OCI-LY7 (cell line): ENCODE results near the gene MAFF. TPM values are rescaled to one million over a fixed set of nuclear protein-coding genes. Genes with fewer than 3 reads are reported as not detected.

Source experiments
- Bru-seq: library from RNA; stranded (reverse); fragments of 400-500 nt; gene quantifications from one replicate; lab custom pipeline; 2021; lab: Mats Ljungman, UMichigan
- BruChase-seq, 2 experiments: library from RNA; stranded (reverse); fragments of 400-500 nt; gene quantifications; one replicate each; lab custom pipeline; 2021; lab: Mats Ljungman, UMichigan
- BruUV-seq: library from RNA; stranded (reverse); fragments of 400-500 nt; replicated peaks from 2 replicates; lab custom pipeline; 2021; lab: Mats Ljungman, UMichigan
- CTCF ChIA-PET: fragments of 300-600 bp; sonication (Branson Sonifier 250); formaldehyde crosslinking; loops from one replicate; lab custom pipeline; 2022; ENCODE audit warnings: antibody characterized with exemption; ENCODE audit not compliant: unreplicated experiment; lab: Charles Lee
- POLR2A ChIA-PET: fragments of 300-600 bp; sonication (Branson Sonifier 250); formaldehyde crosslinking; loops from one replicate; lab custom pipeline; 2022; ENCODE audit warnings: antibody characterized with exemption; lab: Charles Lee
- DNase-seq: peaks from one replicate; pipeline ENCODE4 v3.0.0-alpha.2; 2015; ENCODE audit warnings: low spot score
- H2AFZ ChIP-seq: fragments of 200-600 bp; sonication (generic), shearing (Covaris generic); 2 replicates; pipeline ENCODE4 v1.6.1; 2014; ENCODE audit warnings: mild to moderate bottlenecking, antibody characterized with exemption, low read length, moderate library complexity
- H3K27ac ChIP-seq: fragments of 200-600 bp; sonication (generic); 2 replicates; pipeline ENCODE4 v1.5.1; 2014; ENCODE audit warnings: mixed run types, low read depth, mild to moderate bottlenecking, moderate library complexity, low read length, inconsistent platforms; ENCODE audit not compliant: poor library complexity, severe bottlenecking
- H3K36me3 ChIP-seq: fragments of 200-600 bp; sonication (generic); 2 replicates; pipeline ENCODE4 v1.6.1; 2014; ENCODE audit warnings: mild to moderate bottlenecking, antibody characterized with exemption, low read length, moderate library complexity, mixed read lengths; ENCODE audit not compliant: insufficient read depth
- H3K4me1 ChIP-seq: fragments of 200-600 bp; sonication (generic); 2 replicates; pipeline ENCODE4 v1.5.1; 2014; ENCODE audit warnings: mild to moderate bottlenecking, low read length; ENCODE audit not compliant: insufficient read depth, poor library complexity, severe bottlenecking
- H3K4me2 ChIP-seq: fragments of 200-600 bp; sonication (generic); 2 replicates; pipeline ENCODE4 v1.6.1; 2014; ENCODE audit warnings: mild to moderate bottlenecking, low read length
- H3K4me3 ChIP-seq: fragments of 200-600 bp; sonication (generic); 2 replicates; pipeline ENCODE4 v1.5.1; 2014; ENCODE audit warnings: mild to moderate bottlenecking, low read depth, low read length; ENCODE audit not compliant: poor library complexity, severe bottlenecking
- H3K79me2 ChIP-seq: fragments of 200-600 bp; sonication (generic); 2 replicates; pipeline ENCODE4 v1.6.1; 2016; ENCODE audit warnings: low read depth, mild to moderate bottlenecking, low read length, moderate library complexity, mixed read lengths; ENCODE audit not compliant: insufficient read depth
- H3K9me2 ChIP-seq: fragments of 200-600 bp; sonication (generic); 2 replicates; pipeline ENCODE4 v1.6.1; 2016; ENCODE audit warnings: mild to moderate bottlenecking, low read length, mixed read lengths; ENCODE audit not compliant: insufficient read depth
- H3K9me3 ChIP-seq: fragments of 200-600 bp; sonication (generic); 2 replicates; pipeline ENCODE4 v1.6.1; 2014; ENCODE audit warnings: mild to moderate bottlenecking, mixed run types, low read length, mixed read lengths
- H4K20me1 ChIP-seq: fragments of 200-600 bp; sonication (generic); 2 replicates; pipeline ENCODE4 v1.6.1; 2014; ENCODE audit warnings: mild to moderate bottlenecking, antibody characterized with exemption, low read length, moderate library complexity, mixed read lengths; ENCODE audit not compliant: insufficient read depth
- CTCF ChIP-seq: fragments of 200-600 bp; sonication (generic); conservative IDR thresholded peaks from 2 replicates; pipeline ENCODE4 v1.5.1; 2014; ENCODE audit warnings: mild to moderate bottlenecking, antibody characterized with exemption, low read length, moderate library complexity, mixed read lengths
- EZH2phosphoT487 ChIP-seq: fragments of 200-600 bp; sonication (generic); IDR thresholded peaks from 2 replicates; pipeline ENCODE4 v1.6.1; 2018; ENCODE audit warnings: low read depth, borderline replicate concordance, mild to moderate bottlenecking, mixed run types, antibody characterized with exemption, low read length, moderate library complexity, mixed read lengths
- intact Hi-C: fragments of 100-400 bp; cut with micrococcal nuclease; formaldehyde crosslinking; loops from one replicate; pipeline ENCODE4 v1.10.0; 2022; ENCODE audit not compliant: unreplicated experiment
- long read RNA-seq: library from polyadenylated mRNA; stranded (forward); transcript quantifications from one replicate; pipeline ENCODE4 v2.0.0, GENCODE V29; 2022
- total RNA-seq, 2 experiments: library from RNA; depleted of rRNA in 1 of 2; stranded (reverse); fragments of >200 nt in 1 of 2; shearing (Covaris generic) in 1 of 2; gene quantifications; 2 replicates each; pipeline ENCODE4 v1.2.3, GENCODE V29; 2014 to 2022

Gene MAFF
- total RNA-seq (2014; rRNA removed; shearing (Covaris generic)) (3.8 and 5.7 TPM in 2 replicates), total RNA-seq (2022) (3.4 and 5.3 TPM in 2 replicates), Bru-seq, nascent RNA (percentile 37 among the genes with signal in this experiment), BruChase-seq, experiment 1, labeled RNA remaining after a 6-hour chase (percentile 36 among the genes with signal in this experiment), BruChase-seq, experiment 2, labeled RNA remaining after a 2-hour chase (percentile 36 among the genes with signal in this experiment)
- long read RNA-seq, transcript MAFF-201 (3 exons, 2,490 nt), result major isoform, 6 of 12 reads
- long read RNA-seq, partial matches to known transcripts, result 0 of 12 reads
- long read RNA-seq, other reads (novel, unspliced or antisense), result 3 of 12 reads

- H2AFZ ChIP-seq, result peak within 1 kb of the TSS; percentile 69
- TF ChIP-seq CTCF, result no peak
- no peak for TF ChIP-seq EZH2phosphoT487
- no peaks in the 10 kb centered on the region for H3K79me2 ChIP-seq
- intact Hi-C loops, result loop anchor here (2.0 to 5.0 kb wide), 4 partner anchors 40 to 370 kb away; partner anchors contain the start of genes CSNK1E and DMC1
- BruUV-seq, result no TSS peak
- H4K20me1 ChIP-seq, result no peaks in the 10 kb centered on the region
- H3K36me3 ChIP-seq, result no peaks in the 10 kb centered on the region
- peak; percentile 94 for DNase-seq
- H3K9me2 ChIP-seq, result no peaks in the 10 kb centered on the region
- H3K9me3 ChIP-seq, result no peaks in the 10 kb centered on the region
- peaks cover 47% of the 10 kb centered on the region for H3K4me1 ChIP-seq
- H3K4me3 ChIP-seq, result peak within 1 kb of the TSS; percentile 79
- ChIA-PET POLR2A (interaction anchor here (1.0 to 1.3 kb wide), 3 partner anchors 15 to 30 kb away, joined by 3 to 7 read pairs (median 4); partner anchors contain the start of gene PLA2G6), CTCF (interaction anchor here (1.4 kb wide), 1 partner anchor 150 kb away, joined by 3 read pairs; no protein-coding TSS in a partner anchor)
- H3K4me2 ChIP-seq, result peak within 1 kb of the TSS; percentile 90
- peak within 1 kb of the TSS; percentile 18 for H3K27ac ChIP-seq
Observed at GRCh38 chr22:38201711-38202436, at the start of gene MAFF. Gene MAFF, plus strand, starts transcription at chr22:38201994. Its CDS starts 11,860 bp downstream, at chr22:38213854.

DNA sequence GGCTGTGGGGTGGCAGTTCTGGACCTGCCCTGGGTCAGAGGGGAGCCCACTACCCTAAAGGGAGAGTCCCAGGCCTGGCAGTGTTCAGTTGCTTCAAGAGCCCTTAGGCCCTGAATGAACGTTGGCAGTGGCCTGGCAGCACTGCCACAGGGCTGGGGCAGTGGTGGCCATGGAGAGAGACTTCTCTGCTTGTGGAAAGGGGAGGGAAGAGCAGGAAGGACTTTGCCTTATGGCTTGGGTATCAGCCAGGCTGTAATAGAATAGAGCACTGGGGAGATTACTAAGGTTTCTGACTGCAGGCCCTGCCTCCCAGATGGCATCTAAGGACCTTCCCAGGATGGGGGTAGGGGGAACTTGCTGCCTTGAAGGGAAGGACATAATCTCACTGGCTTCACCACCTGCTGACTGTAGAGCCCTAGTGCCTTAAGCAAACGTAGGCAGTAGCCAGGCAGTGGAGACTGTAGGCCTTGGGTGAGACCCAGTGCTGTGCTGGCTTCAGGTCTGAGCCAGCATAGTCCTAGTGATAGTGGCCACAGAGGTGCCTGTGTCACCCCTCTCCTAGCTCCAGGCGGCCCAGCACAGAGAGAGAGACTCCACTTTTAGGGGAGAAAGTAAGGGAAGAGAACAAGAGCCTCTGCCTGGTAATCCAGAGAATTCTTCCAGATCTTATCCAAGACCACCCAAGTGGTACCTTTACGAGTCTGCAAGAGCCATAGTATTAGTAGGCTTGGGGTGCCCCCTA, 47.8 kb upstream of the MAFF start:
- Histone ChIP-seq H3K4me1 (no peaks in the 10 kb centered on the region), H3K9me3 (no peaks in the 10 kb centered on the region), H2AFZ (no peak overlapping the region), H3K79me2 (no peaks in the 10 kb centered on the region), H3K27ac (no peak overlapping the region), H3K9me2 (no peaks in the 10 kb centered on the region), H4K20me1 (no peaks in the 10 kb centered on the region), H3K4me3 (no peak overlapping the region), H3K4me2 (no peak overlapping the region), H3K36me3 (no peaks in the 10 kb centered on the region)
- intact Hi-C loops, result no loop called here
- ChIA-PET CTCF (no interaction called here), POLR2A (no interaction called here)
- no TSS peak for BruUV-seq
- no peak for DNase-seq
- TF ChIP-seq CTCF, result no peak
- no peak for TF ChIP-seq EZH2phosphoT487
